Middle frontal gyrus (tissue), 1 donor: ENCODE data around the gene PHF23.
A peak's percentile ranks its signal among the peaks of the same experiment; 100 is the strongest.

Experiments
- DNase-seq: peaks from one replicate; pipeline ENCODE4 v3.0.0-alpha.2; 2015; ENCODE audit warnings: low spot score; ENCODE audit errors: extremely low spot score

PHF23 gene

DNA sequence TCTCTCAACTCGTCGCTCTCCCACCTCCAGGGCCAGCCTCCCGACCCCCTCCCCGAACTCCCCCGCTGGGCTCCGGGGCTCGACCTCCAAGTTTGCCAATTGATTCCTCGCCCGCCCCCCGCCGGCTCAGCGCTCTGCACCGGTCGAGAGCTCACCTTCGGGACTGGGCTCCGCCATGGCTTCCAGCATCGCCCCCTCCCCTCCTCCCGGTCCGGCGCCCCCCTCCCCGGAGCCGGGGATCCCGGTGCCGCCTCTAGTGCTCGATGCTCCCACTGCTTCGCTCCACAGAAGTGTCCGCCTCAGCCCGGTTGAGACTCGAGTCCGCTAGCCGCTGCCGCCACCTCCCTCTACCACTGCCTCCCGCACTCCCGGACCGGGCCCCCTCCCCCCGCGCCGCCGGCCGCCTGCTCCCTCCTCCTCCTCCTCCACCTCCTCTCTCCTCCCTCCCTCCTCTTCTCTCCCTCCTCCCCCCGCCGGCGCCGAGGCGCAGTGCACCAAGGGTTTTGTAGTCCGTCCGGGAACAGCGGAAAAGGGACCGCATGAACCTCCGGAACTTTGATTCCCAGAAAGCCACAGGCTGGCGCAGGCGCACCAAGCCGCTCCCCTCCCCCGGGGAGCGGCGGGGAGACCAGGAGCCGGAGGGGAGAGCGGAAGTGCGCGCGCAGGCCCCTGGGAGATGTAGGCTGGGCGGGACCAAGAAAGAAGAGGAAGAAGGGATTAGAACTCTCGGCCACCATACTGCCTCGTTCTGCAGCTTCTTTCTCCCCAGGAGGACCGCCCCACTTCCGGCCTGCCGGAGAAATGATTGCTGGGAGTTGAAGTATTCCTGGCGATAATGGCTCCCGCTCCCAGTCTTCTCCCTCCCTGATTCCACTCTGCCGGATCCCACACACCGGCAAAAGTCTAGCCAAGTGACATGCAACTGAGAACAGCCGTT lies at the start of gene PHF23:
Gene PHF23 (minus strand): TSS at position 367 of the 937 bp plus-strand sequence. CDS start 178 bp downstream, at position 189.
- DNase-seq = peak; percentile 99

- no peak for DNase-seq
These were observed 46.4 kb upstream of the PHF23 start for GRCh38 chr17:7285679-7286078.

DNA sequence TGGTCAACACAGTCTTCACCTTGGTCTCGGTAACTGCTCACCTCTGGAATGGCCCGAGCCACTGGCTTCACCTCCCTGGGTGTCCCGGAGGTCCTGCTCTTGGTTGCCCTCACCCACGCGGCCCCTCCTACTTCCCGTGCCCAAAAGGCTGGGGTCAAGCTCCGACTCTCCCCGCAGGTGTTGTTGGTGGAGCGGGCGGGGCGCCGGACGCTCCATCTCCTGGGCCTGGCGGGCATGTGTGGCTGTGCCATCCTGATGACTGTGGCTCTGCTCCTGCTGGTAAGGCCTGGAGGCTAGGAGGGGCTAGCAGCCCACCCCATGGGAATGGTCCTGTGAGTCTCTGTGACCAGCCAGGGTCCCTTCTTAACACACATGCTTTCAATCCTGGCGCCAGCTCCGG lies 45.7 kb upstream of the PHF23 start:
- no peak for DNase-seq

GRCh38 chr17:7283471-7284216 lies 44.4 kb upstream of the PHF23 start:
- no peak for DNase-seq

DNA sequence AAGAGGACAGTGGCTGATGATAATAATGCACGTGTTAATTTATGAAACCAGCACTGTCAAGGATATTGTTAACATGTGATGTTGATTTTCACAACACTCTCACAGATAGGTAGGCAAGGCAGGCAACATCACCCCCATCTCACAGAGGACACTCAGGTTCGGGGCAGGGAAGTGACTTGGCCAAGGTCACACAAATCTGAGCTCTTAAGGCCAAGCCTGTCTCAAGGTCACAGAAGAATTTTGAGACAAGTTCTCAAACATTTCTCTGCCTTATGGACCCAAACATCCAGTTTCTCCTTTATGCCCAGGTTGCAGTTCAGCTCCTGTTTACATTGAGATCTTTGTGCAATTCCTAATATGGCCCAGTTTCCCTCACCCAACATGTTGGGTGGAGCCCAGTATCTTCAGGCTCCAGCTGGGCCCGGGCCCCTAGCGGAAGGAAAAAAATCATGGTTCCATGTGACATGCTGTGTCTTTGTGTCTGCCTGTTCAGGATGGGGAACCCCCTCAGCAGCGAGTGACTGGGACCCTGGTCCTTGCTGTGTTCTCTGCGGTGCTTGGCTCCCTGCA lies 43.6 kb upstream of the PHF23 start:
- DNase-seq = no peak

- no peak for DNase-seq
These were observed 42.9 kb upstream of the PHF23 start for GRCh38 chr17:7281953-7282751.

- no peak for DNase-seq
These were observed 42.1 kb upstream of the PHF23 start, which contains the start of gene SLC2A4 for GRCh38 chr17:7281074-7281952. SLC2A4 (plus strand) TSS chr17:7281718; CDS start chr17:7281935, 217 bp downstream.

- DNase-seq = peak; percentile 44
These were observed 41.3 kb upstream of the PHF23 start for GRCh38 chr17:7280519-7281073.

GRCh38 chr17:7279448-7279847 lies 40.2 kb upstream of the PHF23 start:
- no peak for DNase-seq

DNA sequence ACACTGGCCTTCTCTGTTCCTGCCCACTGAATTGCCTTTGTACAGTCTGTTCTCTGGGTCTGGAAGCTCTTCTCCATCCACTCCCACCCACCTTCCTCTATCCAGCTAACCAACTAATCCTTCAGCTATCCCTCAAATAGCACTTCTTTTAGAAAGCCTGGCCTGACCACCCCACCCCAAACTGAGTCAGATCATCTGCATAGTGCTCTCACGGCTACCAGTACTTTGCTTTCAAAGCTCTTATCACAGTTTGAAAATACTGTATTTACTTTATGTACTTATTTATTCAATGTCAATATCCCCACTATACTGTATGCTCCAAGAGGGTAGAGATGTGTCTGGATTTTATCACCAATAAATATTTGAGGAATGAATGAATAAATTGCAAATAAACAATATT lies 27.5 kb upstream of the PHF23 start:
- no peak for DNase-seq

- DNase-seq = no peak
These were observed 24.5 kb upstream of the PHF23 start for GRCh38 chr17:7263801-7264078.

DNA sequence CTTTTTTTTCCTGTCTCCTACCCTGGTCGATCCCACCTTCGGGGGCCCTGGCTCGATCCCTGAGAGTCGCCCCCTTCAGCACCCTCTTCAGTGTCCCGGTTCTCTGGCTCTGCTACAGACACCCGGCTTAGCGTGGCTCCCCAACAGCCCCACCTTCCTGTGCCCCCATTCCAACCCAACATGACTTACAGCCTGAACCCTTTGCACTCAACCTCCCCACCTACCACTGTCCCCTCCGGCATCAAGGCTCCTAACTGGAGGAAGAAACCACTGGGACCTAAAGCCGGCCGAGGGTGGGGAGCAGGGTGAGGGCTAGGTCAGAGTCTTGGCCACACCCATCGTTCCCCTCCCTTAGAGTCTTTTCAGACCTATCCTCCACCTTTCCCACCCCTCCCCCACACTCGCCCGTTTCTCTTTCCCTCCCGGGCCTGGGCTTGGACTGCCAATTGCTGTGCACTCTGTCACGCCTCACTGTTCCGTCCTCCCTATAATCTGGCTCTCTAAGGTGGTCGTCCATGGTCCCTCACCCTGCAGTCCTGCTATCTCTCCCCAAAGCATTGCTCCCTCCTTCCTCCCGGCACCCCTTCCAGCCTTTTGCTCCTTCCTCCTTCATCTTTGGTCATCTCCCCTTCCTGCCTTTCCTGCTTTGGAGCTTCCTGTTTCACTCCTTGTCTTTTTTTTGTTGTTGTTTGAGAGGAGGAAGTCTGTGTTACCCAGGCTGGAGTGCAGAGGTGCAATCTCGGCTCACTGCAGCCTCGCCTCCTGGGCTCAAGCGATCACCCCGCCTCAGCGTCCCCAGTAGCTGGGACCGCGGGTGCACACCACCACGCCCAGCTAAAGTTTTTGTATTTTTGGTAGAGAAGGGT lies 23.9 kb upstream of the PHF23 start:
- DNase-seq = no peak

DNA sequence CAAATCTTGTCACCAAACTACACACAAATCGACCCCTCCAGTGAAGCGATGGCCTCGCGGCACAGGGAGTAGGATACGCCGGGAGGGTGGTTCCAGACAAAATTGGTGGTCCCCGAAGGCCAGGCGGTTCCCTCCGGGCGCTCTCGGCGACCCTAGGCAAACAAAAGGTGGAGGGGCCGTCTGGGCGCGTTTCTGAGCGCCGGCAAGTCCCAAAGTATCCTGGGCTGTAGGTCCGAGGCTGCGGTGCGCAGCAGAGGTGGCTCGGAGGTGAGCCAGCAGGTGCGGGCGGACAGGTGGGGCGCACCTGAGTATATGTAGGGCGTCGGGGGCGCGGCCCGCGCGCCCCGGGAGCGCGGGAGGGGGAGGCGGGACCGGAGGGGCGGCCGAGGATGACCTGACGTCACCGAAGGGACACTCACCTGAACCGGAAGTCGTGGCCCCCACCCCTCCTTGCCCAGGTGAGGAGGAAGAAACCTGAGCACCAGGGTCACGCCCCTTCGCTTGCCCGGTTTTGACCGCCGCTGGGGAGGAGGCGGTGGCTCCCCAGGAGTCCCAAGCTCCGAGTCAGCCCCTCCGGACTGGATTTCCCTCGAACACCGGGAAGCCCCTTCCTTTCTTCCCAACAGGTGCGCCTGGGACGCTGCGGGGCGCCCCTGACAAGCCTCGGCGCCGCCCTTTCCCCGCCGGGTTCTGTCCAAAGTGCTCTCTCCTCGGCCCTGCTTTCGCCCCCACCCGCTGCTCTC lies 23.1 kb upstream of the PHF23 start, which contains the start of gene CLDN7:
Gene CLDN7 (minus strand): TSS at position 287 of the 743 bp plus-strand sequence. CDS start 435 bp downstream, outside the sequence.
- DNase-seq = no peak

DNA sequence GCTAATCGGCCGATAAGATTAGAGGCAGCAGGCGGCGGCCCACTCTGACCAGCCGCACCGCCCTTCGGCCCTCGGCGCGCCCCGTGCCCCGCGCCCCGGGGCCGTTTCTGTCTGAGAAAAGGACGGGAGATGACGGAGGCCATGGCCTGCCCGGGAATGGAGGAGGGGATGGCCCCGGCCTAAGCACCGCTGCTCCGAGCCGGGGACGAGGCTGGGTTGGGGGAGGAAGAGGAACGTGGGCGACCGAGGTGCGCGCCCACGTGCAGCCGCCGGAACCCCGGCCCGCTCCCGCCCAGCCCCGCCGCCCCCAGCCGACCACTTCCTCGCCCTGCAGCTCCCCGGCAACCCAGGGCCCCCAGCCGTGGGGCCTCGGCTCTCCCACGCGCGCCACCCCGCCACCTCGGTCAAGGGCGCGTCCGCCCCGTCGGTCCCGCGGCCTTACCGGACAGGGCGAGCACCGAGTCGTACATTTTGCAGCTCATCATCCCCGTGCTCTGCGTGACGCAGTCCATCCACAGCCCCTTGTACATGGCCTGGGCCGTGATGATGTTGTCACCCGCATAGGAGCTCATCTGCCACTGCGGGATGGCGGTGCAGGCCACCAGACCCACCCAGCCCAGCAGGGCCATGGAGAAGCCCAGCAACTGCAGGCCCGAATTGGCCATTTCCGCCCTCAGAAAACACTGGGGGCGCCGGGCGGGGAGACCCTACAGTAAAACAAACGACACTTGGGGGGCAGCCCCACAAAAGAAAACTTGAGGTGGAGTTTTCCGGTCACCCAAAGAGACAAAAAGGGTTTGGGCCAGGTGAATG lies 22.3 kb upstream of the PHF23 start:
- no peak for DNase-seq

DNA sequence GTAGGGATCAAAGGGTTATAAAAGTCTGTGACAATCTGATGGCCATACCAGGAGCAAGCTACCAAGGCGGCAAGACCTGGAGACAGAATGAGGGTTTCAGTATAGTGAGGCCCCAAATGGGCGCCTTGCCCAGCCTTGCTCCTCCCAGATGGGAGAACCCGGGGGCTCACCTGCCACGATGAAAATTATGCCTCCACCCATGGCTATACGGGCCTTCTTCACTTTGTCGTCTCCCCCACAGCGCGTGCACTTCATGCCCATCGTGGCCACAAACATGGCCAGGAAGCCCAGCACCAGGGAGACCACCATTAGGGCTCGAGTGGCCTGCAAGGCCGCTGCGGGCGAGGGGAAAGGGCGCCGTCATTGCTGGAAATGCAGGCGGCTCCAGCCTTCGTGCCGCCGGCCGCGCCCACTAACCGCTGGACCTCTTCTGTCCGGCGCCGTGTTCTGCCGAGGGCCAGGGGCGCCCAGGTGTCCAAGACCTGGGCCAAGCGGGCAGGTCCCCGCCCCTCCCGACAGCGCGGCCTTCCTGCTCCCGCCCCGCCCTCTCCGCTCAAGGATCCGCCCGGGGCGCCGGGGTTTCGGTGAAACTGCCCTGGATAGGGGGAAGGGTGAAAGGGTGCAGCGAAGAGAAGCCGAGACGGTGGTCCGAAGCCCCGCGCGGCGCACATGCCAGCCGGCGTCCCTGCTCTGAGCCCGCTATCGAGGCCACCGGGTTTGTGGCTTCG lies 21.6 kb upstream of the PHF23 start:
- no peak for DNase-seq

- no peak for DNase-seq
These were observed 20.9 kb upstream of the PHF23 start for GRCh38 chr17:7260151-7260550.

GRCh38 chr17:7259555-7259889 lies 20.3 kb upstream of the PHF23 start:
- DNase-seq = no peak
